NK-92 (cell line): Measurements from ENCODE around the gene TAF1B.
"Not testable (repeated sequence)": the region's sequence is repeated elsewhere in the genome, so short reads cannot be mapped to it uniquely, and the experiment has no call there.

ENCODE experiments used
- DNase-seq: peaks from one replicate; lab custom pipeline; 2025; ENCODE audit not compliant: unreplicated experiment; lab: John Stamatoyannopoulos, UW

TAF1B gene

GRCh38 chr2:9879455-9880194 lies 36.4 kb downstream of the TAF1B start:
- DNase-seq = no peak

DNA sequence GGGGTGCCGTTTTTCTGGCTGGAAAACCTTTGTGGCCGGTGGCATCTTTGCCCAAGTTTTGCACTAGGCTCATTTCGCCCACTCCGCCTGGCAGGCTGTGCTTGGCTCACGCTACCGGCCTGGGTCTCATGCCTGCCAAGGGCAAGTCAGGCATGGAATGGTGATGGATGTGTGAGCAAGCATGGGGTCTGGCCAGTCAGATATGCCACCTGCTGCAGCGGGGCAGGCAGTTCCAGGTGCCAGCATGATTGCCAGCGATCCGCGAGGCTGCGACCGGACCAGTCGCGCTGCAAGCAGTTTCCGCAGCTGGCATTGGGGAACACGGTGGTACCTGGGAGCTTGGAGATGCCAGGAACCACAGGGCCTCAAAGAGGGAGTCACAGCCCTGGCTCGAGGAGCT lies 40.6 kb downstream of the TAF1B start:
- DNase-seq = no peak

DNA sequence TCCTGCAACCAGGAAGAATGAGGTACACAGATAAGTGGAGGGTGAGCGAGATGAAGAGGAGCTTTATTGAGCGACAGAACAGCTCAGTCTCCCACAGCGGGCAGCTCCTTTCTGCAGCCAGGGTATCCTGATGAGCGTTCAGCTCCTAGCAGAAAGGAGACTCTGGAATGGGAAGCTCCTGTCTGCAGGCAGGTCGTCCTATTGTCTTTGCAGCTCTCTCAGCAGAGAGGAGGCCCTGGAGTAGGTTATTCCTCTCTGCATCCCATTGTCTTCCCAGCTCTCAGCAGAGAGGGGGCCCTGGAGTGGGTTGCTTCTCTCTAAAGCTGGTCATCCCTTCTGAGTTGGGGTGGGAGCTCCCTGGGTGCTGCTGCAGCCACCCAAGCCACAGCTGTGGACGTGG lies 41.2 kb downstream of the TAF1B start:
- no peak for DNase-seq

DNA sequence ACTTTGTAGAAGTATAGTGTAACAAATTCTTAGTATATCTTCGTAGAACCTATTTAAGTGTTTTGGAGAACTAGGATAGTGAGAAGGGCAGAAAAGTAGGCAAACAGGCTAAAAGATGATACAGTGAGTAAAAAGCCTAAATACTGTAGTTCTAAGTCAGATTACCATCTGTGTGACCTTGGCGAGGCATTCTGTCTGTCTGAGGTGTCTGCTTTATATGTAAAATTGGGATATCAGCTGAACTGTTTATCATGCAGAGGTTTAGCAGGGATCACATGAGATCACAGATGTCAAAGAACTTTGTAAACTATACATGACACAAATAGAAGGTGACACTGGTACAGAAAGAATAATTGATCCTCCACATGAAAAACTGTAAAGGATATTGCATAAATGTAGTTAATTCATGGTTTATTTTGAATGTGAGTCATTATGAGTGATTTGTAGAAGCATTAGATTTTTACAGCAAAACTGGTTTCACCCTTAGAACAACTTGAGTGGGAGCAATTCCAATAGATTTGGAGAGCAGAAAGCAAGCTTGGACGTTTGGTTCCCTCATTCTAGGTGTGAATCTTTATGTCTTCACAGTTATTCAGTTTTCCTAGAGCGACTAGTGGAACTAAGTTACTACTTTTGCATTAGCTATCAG lies 41.9 kb downstream of the TAF1B start:
- DNase-seq = no peak

- no peak for DNase-seq
Measured at GRCh38 chr2:9887513-9887912, 44.2 kb downstream of the TAF1B start.

DNA sequence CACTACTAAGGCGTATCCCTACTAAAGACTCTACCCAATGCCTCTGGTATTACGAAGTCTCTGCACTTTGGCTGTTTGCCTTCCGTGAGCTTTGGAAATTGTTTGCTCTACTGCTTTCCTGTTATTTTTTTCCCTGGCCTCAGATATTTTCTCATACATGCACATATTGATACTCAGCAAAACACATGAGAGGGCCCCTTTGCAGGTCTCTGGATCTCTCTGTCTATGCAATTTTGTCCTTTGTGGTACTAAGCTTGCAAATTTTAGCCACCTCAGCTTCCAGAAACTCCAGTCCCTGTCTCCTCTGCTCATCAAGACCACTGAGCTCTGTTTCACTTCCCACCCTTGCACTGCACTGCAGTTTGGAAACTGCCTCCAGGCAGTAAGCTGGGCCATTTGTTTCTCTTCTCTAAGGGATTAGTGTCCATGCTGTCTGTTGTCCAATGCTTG lies 46.6 kb downstream of the TAF1B start:
- DNase-seq = no peak

GRCh38 chr2:9892236-9892635 lies 49.0 kb downstream of the TAF1B start:
- no peak for DNase-seq

GRCh38 chr2:9895669-9896590 lies 52.7 kb downstream of the TAF1B start:
- DNase-seq = no peak

DNA sequence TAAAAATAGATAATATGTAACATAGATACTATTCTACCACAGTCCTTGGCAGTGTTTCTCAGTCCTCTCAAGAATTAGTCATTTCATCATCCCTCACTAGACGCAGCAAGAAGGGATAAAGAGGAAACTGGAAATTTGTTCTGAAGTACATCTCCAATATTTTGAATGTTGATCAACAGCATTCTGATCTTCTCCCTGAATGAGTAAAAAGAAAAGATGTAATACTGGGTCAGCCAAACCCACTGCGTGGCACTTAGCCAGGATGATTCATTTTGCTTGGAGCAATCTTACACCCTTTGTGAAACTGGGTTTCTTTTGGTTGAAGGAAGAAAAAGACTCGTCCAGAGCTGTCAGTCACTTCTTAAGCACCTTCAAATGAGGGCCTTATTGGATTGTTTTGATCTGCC lies 54.1 kb downstream of the TAF1B start:
- no peak for DNase-seq

DNA sequence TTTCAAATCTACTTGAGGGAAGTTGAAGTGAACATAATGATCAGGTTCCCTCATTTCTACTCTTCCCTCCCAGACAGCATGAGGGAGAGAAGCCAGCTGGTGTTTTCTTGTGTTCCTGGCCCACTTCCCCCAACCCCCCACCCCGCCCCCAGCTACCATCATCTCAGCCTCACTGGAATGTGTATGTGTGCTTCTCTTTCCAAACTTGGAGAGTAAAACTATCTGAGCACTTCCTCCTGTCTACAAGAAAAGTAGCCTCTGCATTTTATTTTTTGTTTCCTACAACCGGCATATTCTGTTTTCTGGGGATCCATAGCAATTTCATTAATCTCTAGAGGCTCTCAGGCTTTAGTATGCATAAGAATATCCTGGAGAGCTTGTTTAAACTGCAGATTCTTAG lies 54.6 kb downstream of the TAF1B start:
- DNase-seq = no peak

GRCh38 chr2:9905413-9905812 lies 62.1 kb downstream of the TAF1B start:
- no peak for DNase-seq

DNA sequence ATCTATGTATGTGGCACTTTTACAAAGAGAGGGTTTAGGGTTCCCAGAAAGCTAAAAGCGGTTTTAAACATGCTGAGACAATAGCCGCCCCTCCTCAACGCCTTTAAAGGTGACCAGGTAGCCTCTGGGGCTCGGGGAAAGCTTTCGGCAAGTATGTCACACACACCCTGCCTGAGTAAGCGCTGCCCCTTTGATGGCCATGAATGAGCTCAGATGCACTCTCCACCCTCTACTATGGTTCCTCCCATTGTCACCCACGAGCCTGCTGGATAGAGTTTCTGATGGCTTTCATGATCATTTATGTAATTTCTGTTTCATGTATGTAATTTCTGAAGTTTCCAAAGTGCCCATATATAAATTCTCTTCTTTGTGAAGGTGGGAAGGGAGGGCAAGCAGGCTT lies 64.1 kb downstream of the TAF1B start:
- DNase-seq = no peak

DNA sequence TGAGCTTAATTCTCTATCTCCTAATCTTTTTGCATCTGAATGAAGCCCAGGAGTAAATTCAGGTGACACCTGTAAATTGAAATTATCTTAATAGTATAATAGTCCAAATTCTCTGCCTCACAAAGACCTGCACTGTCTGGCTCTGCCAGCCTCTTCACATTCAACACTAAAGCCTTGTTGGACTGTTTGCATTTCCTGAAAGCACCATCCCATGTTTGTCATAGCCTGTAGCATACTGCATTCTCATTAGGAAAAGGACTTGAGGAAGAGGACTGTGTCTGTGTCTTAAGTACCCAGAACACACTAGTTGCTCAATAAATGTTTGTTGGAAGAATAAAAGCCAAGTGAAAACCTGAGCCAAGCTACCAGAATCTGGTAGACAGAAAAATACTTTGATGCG lies 65.4 kb downstream of the TAF1B start:
- DNase-seq = no peak

DNA sequence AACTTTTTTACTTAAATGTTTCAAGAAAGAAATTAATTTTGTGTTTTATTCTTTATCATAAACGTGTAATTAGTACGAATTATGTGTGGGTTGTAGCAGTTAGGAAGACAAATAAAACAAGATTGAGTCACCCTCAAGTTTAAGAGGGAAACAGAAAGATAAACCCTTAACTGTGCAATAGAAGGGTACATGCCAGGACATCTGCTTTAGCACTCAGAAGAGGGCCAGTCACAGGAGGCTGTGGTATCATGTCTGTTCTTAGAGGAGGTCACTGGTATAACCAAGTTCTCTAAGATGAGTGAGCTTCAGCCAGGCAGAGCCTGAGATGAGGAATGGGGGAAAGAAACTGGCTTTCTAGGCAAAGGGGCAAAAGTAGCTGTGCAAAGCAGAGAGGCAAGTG lies 65.8 kb downstream of the TAF1B start:
- no peak for DNase-seq

DNA sequence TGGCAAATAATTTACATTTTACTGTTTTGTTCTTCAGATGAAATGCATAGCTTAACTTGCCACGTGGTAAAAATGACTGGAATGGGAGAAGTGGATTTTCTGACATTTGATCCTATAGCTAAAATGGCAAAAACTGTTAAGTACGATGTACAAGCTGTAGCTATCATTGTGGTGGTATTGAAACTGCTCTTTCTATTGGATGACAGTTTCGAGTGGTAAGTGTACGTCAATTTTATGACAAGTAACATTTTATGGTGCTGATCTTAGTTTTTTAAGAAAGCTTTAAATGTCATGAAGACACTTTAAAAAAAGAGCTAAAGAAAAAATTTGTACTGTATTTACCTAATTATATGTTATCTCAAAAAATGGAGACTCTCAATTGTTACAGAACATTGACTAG lies 67.4 kb downstream of the TAF1B start:
- no peak for DNase-seq

- DNase-seq = no peak
Measured at GRCh38 chr2:9912468-9912867, 69.2 kb downstream of the TAF1B start.

DNA sequence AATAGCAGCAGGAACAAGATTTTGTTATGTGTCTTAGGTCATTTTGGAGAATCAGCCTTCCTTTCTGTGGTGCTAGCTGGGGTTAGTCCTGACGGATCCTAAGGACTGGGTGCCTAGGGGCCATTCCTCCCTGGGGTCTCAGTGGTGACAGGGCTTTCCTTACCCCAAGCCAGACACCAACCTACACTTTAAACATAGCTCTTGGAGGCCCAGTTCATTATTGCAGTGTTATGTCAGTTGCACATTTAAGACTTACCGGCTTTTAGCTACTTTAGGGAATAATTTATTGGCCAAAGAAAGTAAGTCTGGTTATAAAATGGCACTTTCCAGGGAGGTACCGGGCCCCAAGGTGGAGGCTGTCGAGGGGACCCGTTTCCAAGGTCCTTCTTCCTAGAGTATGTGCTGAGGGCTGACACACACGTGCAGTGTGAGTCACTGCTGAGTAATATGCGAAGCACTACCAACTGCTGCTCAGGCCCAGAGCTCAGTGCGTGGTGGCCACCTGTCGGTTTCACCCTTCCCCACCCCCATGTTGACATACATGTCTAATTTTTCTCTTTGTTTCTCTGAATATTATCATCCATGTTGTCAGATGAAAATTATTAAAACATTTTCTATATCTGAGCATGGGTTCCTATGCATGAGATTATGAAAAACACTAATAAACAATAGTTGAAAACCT lies 71.3 kb downstream of the TAF1B start:
- no peak for DNase-seq

GRCh38 chr2:9918275-9918674 lies 75.0 kb downstream of the TAF1B start:
- no peak for DNase-seq

DNA sequence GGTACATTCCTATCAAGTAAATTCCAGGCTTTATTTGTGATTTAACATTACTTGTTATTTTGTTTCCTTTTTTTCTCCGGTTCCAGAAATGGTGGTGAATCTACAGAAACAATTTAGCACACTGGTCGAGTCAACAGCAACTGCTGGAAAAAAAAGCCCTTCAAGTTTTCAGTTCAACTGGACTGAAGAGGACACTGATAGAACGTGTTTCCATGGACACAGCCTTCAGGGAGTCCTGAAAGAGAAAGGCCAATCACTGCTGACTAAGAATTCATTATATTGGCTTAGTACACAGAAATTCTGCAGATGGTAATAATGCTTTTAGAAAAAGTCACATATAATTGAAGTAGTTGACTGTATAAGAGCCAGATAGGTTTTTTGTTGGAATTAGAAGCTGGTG lies 76.2 kb downstream of the TAF1B start:
- DNase-seq = no peak

DNA sequence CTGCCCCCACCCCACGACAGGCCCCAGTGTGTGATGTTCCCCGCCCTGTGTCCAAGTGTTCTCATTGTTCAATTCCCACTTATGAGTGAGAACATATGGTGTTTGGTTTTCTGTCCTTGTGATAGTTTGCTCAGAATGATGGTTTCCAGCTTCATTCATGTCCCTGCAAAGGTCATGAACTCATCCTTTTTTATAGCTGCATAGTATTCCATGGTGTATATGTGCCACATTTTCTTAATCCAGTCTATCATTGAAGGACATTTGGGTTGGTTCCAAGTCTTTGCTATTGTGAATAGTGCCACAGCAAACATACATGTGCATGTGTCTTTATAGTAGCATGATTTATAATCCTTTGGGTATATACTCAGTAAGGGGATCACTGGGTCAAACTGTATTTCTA lies 83.7 kb downstream of the TAF1B start:
- DNase-seq = not testable (repeated sequence)

DNA sequence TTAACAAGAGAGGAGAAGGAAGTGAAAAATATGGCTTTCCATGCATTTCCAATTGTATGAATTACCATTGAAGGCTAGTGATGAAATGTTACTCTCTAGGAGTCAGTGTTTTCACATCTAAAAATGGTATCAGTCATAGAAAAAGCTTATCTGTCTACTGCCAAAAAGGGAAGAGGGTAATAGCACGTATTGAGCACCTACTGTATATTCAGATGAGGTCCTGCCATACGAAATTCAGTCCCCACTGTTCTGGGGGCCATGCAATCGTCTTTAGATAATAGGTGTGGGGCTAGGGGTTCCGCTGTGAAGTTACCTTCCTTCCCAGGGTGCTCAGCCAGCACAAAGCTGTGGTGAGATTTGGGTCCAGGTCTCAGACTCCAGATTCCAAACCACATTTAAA lies 94.0 kb downstream of the TAF1B start:
- no peak for DNase-seq
